T-helper 2 cell treated with Interferon-gamma antibody and Interleukin-4, amounts not matched to agents 5 μg/mL and 100 μg/mL, for 36 hours (primary cell): Measurements from ENCODE around the gene PPP1R3A.
"Not testable (repeated sequence)": the region's sequence is repeated elsewhere in the genome, so short reads cannot be mapped to it uniquely, and the experiment has no call there.

Source experiments
- DNase-seq: peaks from one replicate; pipeline ENCODE4 v3.0.0; 2021; ENCODE audit warnings: low spot score
- H3K27ac Mint-ChIP-seq: one replicate; pipeline ENCODE4 v1.8.0; 2021; ENCODE audit warnings: mild to moderate bottlenecking, mixed read lengths
- H3K27me3 Mint-ChIP-seq: one replicate; pipeline ENCODE4 v1.8.0; 2021; ENCODE audit warnings: low read depth, mixed read lengths
- H3K36me3 Mint-ChIP-seq: one replicate; pipeline ENCODE4 v1.8.0; 2021; ENCODE audit warnings: low read depth, mixed read lengths
- H3K4me1 Mint-ChIP-seq: one replicate; pipeline ENCODE4 v1.8.0; 2021; ENCODE audit warnings: low read depth, mixed read lengths
- H3K4me3 Mint-ChIP-seq: one replicate; pipeline ENCODE4 v1.8.0; 2022; ENCODE audit warnings: mild to moderate bottlenecking, moderate library complexity, mixed read lengths
- H3K9me3 Mint-ChIP-seq: one replicate; pipeline ENCODE4 v1.8.0; 2021; ENCODE audit warnings: mixed read lengths

PPP1R3A gene, protein sequence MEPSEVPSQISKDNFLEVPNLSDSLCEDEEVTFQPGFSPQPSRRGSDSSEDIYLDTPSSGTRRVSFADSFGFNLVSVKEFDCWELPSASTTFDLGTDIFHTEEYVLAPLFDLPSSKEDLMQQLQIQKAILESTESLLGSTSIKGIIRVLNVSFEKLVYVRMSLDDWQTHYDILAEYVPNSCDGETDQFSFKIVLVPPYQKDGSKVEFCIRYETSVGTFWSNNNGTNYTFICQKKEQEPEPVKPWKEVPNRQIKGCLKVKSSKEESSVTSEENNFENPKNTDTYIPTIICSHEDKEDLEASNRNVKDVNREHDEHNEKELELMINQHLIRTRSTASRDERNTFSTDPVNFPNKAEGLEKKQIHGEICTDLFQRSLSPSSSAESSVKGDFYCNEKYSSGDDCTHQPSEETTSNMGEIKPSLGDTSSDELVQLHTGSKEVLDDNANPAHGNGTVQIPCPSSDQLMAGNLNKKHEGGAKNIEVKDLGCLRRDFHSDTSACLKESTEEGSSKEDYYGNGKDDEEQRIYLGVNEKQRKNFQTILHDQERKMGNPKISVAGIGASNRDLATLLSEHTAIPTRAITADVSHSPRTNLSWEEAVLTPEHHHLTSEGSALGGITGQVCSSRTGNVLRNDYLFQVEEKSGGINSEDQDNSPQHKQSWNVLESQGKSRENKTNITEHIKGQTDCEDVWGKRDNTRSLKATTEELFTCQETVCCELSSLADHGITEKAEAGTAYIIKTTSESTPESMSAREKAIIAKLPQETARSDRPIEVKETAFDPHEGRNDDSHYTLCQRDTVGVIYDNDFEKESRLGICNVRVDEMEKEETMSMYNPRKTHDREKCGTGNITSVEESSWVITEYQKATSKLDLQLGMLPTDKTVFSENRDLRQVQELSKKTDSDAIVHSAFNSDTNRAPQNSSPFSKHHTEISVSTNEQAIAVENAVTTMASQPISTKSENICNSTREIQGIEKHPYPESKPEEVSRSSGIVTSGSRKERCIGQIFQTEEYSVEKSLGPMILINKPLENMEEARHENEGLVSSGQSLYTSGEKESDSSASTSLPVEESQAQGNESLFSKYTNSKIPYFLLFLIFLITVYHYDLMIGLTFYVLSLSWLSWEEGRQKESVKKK

DNA sequence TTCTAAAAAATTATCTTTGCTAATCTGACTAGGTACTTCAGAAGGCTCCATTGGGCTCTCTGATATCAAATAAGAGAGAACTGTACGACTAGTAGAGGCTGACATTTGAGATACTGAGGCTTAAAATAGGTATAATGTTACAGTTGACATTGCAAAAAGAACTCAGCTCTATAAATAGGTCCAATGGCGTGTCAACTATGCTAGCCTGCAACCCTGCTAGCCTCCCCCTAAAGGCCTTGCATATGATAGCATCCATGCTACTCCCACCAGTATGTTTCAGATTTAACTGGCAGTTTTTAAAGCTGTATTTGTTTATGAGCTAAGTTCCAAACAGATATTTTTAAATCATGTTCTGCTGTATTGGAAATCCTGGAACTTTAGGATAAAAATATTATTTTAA, at the start of gene PPP1R3A:
Gene PPP1R3A, minus strand, starts transcription at position 64 of the 400 bp plus-strand sequence. Its CDS starts 13 bp downstream, at position 51.
- DNase-seq, result no peak

DNA sequence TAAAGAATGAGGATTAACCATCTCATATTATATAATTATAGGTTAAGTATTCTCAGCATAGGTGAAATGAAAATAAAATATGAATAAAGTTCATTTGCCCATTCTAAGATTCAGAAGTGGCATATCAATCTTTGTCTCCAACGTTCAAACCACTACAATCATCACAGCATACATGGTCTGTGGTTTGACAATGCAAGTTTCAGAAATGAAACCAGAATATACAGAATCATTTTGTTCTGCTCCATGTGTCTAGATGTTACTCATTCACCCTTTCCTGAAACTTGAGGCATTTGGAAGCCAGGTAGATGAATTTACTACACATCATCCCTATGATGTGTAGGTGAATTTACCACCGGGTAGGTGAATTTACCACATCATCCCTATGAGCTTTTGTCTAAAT, 44.5 kb upstream of the PPP1R3A start:
- Mint-ChIP-seq H3K27me3 (no peaks in the 10 kb centered on the region), H3K27ac (no peak overlapping the region), H3K4me1 (no peaks in the 10 kb centered on the region), H3K9me3 (no peaks in the 10 kb centered on the region), H3K4me3 (no peak overlapping the region), H3K36me3 (no peaks in the 10 kb centered on the region)
- DNase-seq, result no peak

More for the DNA sequence above, at the start of gene PPP1R3A:
- no peaks in the 10 kb centered on the region for H3K4me1 Mint-ChIP-seq
- no peak within 1 kb of the TSS for H3K27ac Mint-ChIP-seq
- no peaks in the 10 kb centered on the region for H3K36me3 Mint-ChIP-seq
- no peaks in the 10 kb centered on the region for H3K9me3 Mint-ChIP-seq
- H3K4me3 Mint-ChIP-seq, result no peak within 1 kb of the TSS
- H3K27me3 Mint-ChIP-seq, result no peaks in the 10 kb centered on the region

DNA sequence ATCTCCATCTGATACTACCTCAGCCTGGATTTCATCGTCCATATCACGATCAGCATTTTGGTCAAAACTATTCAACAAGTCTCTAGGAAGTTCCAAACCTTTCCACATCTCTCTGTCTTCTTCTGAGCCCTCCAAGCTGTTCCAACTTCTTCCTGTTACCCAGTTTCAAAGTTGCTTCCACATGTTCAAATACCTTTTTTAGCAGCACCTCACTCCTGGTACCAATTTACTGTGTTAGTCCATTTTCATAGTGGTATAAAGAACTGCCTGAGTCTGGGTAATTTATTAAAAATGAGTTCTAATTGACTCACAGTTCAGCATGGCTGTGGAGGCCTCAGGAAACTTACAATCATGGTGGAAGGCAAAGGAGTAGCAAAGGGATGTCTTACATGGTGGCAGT, 41.1 kb upstream of the PPP1R3A start:
- Mint-ChIP-seq H3K36me3 (no peaks in the 10 kb centered on the region), H3K27me3 (no peaks in the 10 kb centered on the region), H3K27ac (no peak overlapping the region), H3K4me1 (no peaks in the 10 kb centered on the region), H3K4me3 (no peak overlapping the region), H3K9me3 (peaks cover 3% of the 10 kb centered on the region)
- DNase-seq, result no peak

DNA sequence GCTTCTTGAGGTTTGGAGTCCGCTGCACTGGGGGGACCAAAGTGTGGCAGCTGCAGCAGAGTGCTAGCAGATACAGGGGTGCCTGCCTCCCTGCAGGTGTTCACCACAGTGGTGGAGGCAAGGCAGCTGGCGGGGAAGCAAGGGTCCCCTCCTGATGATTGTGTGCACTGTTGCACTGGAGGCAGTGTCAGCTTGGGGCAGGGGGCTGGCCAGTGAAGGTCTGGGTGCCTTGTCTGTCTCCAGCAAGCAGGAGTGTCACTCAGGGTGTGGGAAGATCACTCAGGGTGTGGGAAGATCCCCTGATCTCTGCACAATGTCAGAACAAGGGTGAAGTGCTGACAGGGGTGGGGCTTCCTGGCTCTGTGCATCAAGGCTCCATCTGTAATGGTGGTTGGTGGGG, 36.3 kb upstream of the PPP1R3A start:
- Mint-ChIP-seq H3K4me1 (no peaks in the 10 kb centered on the region), H3K27ac (no peak overlapping the region), H3K36me3 (no peaks in the 10 kb centered on the region), H3K4me3 (no peak overlapping the region), H3K27me3 (no peaks in the 10 kb centered on the region), H3K9me3 (peaks cover 25% of the 10 kb centered on the region)
- DNase-seq, result no peak

DNA sequence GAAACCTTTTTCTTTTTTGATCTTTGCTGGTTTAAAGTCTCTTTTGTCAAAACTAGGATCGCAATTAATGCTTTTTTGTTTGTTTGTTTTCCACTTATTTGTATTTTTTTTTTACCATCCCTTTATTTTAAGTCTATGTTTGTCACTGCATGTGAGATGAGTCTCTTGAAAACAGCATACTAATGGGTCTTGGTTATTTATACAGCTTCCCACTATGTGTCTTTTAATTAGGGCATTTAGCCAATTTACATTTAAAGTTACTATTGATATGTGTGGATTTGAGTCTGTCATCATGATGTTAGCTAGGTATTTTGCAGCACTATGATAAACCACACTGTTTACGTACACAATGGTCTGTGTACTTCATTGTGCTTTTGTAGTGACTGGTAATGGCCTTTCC, 34.7 kb upstream of the PPP1R3A start:
- H3K9me3 Mint-ChIP-seq, result peaks cover 25% of the 10 kb centered on the region
- no peaks in the 10 kb centered on the region for H3K4me1 Mint-ChIP-seq
- no peaks in the 10 kb centered on the region for H3K27me3 Mint-ChIP-seq
- DNase-seq, result no peak
- H3K27ac Mint-ChIP-seq, result no peak overlapping the region
- no peak overlapping the region for H3K4me3 Mint-ChIP-seq
- H3K36me3 Mint-ChIP-seq, result no peaks in the 10 kb centered on the region

DNA sequence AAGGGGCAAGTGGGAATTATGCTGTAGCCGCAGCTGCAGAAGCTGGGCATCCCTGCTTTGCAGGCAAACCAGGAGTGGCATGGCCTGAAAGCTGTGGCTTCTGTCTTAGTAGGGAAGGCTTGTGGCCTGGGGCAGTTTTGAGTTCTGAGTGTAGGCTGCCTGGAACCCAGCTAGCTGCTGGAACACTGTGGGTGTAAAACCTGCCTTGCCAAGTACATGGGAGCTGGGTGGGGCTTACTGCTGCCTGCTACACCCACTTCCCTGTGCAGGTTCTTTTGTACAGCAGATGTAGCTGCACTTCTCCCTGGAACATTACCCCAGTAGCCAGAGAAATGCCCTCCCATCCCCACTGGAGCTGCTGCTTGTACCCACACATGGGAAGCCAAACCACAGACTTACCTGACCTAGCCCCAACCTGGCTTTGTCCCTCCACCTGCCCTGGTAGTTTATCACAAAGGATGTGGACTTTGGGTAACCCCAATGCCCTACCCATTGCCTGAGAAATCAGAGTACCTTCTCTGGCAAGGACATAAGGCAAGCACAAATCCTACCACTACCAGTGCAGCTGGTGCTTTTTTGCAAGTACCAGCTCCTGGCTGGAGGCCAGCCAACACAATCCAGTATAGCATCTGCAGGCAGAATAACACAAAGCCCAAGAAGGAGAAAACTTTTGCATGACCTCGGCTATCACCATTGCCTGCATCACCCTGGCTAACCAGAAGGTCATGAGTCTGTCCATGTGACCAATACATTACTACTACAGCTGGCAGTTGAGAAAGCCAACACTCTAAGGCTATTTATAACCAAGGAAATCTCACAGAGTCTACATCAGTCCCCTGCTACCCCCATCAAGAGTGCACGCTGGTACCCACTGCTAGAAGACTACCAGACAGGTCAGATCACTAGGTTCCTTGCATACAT, 26.5 kb upstream of the PPP1R3A start:
- H3K4me1 Mint-ChIP-seq, result no peaks in the 10 kb centered on the region
- H3K27me3 Mint-ChIP-seq, result no peaks in the 10 kb centered on the region
- H3K4me3 Mint-ChIP-seq, result no peak overlapping the region
- DNase-seq, result no peak
- no peaks in the 10 kb centered on the region for H3K9me3 Mint-ChIP-seq
- no peaks in the 10 kb centered on the region for H3K36me3 Mint-ChIP-seq
- H3K27ac Mint-ChIP-seq, result no peak overlapping the region

DNA sequence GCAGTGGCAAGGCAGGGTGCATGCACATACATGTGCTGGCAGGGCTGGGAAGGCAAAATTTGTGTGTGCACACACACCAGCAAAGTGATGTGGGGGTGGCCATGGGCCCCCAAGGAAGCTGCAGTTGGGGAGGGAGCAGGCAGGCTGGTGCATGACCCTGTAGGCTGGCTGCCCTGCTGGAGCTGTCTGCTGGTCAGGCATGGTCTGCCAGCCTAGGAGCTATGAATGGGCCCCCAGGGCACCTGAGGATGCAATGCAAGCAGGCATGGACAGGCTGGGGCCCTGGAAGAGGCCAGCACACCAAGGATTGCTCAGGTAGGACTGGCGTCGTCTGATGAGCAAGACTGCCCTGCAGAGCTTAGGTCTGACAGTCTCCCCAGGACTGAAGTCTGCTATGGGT, 18.2 kb upstream of the PPP1R3A start:
- no peaks in the 10 kb centered on the region for H3K4me1 Mint-ChIP-seq
- no peaks in the 10 kb centered on the region for H3K9me3 Mint-ChIP-seq
- DNase-seq, result no peak
- no peaks in the 10 kb centered on the region for H3K27me3 Mint-ChIP-seq
- no peak overlapping the region for H3K27ac Mint-ChIP-seq
- no peak overlapping the region for H3K4me3 Mint-ChIP-seq
- no peaks in the 10 kb centered on the region for H3K36me3 Mint-ChIP-seq

DNA sequence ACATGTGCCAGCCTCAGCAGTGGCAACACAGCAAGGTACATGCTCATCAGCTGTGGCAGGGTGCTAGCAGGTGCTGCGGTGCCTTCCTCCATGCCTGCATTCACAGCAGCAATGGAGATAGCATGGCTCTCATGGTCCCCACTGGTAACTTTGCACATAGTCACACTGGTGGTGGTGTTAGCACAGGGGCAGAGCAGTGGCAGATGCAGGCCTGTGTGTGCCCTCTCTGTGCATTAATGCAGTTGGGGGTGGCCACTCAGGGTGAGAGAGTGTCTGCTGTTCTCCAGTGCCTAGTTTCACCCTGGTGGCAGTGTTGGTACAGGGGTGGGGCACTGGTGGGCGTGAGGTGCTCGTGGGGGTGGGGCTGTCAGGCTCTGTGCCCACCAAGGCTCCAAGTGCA, 17.7 kb upstream of the PPP1R3A start:
- DNase-seq, result no peak
- H3K4me1 Mint-ChIP-seq, result no peaks in the 10 kb centered on the region
- H3K9me3 Mint-ChIP-seq, result no peaks in the 10 kb centered on the region
- H3K27me3 Mint-ChIP-seq, result no peaks in the 10 kb centered on the region
- no peak overlapping the region for H3K4me3 Mint-ChIP-seq
- no peaks in the 10 kb centered on the region for H3K36me3 Mint-ChIP-seq
- H3K27ac Mint-ChIP-seq, result no peak overlapping the region

DNA sequence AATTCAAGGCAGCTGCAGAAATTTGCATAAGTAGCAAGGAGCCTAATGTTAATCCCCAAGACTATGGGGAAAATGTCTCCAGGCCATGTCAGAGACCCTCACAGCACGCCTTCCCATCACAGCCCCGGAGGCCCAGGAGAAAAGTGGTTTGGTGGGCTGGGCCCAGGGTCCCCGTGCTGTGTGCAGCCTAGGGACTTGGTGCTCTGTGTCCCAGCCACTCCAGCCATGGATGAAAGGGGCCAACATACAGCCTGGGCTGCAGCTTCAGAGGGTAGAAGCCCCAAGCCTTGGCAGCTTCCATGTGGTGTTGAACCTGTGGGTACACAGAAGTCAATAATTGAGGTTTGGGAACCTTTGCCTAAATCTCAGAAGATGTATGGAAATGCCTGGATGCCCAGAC, 10.6 kb upstream of the PPP1R3A start:
- H3K27me3 Mint-ChIP-seq, H3K27ac Mint-ChIP-seq, DNase-seq, H3K9me3 Mint-ChIP-seq, H3K36me3 Mint-ChIP-seq, H3K4me1 Mint-ChIP-seq, H3K4me3 Mint-ChIP-seq: not testable (repeated sequence)

DNA sequence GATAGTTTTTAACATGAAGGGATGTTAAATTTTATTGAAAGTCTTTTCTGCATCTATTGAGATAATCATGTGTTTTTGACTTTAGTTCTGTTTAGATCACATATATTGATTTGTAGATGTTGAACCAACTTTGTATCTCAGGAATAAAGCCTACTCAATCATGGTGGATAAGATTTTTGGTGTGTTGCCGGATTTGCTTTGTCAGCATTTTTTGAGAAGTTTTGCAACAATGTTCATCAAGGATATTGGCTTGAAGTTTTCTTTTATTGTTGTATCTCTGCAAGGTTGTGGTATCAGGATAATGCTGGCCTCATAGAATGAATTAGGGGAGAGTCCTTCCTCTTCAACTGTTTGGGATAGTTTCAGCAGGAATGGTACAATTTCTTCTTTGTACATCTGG, 9.3 kb upstream of the PPP1R3A start:
- no peak for DNase-seq
- H3K27me3 Mint-ChIP-seq, result no peaks in the 10 kb centered on the region
- no peak overlapping the region for H3K27ac Mint-ChIP-seq
- no peaks in the 10 kb centered on the region for H3K36me3 Mint-ChIP-seq
- no peak overlapping the region for H3K4me3 Mint-ChIP-seq
- H3K9me3 Mint-ChIP-seq, result peaks cover 7% of the 10 kb centered on the region
- no peaks in the 10 kb centered on the region for H3K4me1 Mint-ChIP-seq

DNA sequence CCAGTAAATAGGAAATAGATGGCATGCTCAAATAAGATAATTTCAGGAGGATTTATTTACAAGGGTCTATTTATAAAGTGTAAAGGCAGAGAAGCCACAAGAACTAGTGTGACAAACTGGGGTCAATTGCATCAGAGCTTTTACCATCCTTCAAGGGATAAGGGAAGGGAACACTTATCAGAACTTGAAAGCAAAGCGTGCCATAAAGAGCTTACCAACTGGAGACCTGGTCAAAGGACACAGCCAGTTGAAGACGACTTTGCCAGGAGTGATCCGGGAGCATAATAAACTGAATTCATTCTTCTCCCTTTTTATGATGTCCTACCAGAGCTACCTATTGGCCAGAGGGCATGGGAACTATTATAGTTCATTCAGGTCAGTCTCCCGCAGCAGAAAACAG, 3.2 kb upstream of the PPP1R3A start:
- no peak for DNase-seq
- no peak overlapping the region for H3K27ac Mint-ChIP-seq
- H3K4me3 Mint-ChIP-seq, result no peak overlapping the region

DNA sequence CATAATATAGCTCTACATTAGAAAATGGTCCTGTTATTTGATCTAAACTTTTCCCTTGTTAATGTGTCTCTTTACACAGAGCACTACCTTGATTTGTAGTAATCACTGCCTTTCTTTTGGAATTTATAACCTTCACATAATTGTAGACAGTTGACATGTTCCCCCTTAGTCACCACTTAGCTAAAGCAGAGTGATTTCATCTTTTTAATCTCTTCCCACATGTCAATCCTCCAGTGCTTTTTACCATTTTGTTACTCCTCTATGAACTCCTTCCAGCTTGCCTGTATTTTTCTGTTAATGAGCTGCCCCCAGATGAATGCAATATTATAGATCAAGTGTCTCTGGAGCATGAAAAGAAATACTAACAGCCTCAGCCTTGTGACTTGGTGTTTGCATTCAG, 2.6 kb upstream of the PPP1R3A start:
- Mint-ChIP-seq H3K36me3 (no peaks in the 10 kb centered on the region), H3K27ac (no peak overlapping the region), H3K27me3 (no peaks in the 10 kb centered on the region), H3K4me1 (no peaks in the 10 kb centered on the region), H3K4me3 (no peak overlapping the region), H3K9me3 (no peaks in the 10 kb centered on the region)
- no peak for DNase-seq

More for the DNA sequence above, 3.2 kb upstream of the PPP1R3A start:
- Mint-ChIP-seq H3K27me3 (no peaks in the 10 kb centered on the region), H3K9me3 (no peaks in the 10 kb centered on the region), H3K36me3 (no peaks in the 10 kb centered on the region), H3K4me1 (no peaks in the 10 kb centered on the region)

DNA sequence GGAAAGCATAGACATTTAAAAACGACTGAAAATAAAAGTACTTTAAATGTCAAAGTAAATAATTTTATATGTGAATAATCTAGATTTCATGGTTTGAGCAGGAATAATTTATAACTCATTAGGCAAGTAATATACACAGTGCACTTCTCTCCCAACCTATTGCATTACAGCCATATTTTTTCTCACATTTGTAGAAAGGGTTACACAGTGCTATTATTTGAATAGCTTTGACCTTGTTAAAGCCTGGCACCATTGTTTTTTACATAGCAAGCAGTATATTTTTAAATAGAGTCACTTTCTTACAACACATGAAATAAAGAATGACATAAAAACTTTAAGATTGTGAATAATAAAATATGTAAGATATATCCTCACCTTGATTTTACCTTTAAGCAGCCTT, 969 bp downstream of the PPP1R3A start:
- Mint-ChIP-seq H3K4me3 (no peak overlapping the region), H3K27me3 (no peaks in the 10 kb centered on the region), H3K9me3 (no peaks in the 10 kb centered on the region), H3K4me1 (no peaks in the 10 kb centered on the region), H3K36me3 (no peaks in the 10 kb centered on the region), H3K27ac (no peak overlapping the region)
- no peak for DNase-seq
